22Rv1 (cell line): Measurements from ENCODE around the gene MEIOSIN.

Experiments
- CTCF ChIP-seq: fragments of 450-650 bp; IDR thresholded peaks from 2 replicates; pipeline ENCODE4 v1.5.1; 2017; ENCODE audit warnings: mild to moderate bottlenecking
- ZFX ChIP-seq: fragments of 450-650 bp; IDR thresholded peaks from 2 replicates; pipeline ENCODE4 v1.6.1; 2017; ENCODE audit warnings: antibody characterized with exemption, borderline replicate concordance

GRCh38 chr19:45767881-45768654, 34.8 kb downstream of the MEIOSIN start:
- TF ChIP-seq CTCF, result no peak
- TF ChIP-seq ZFX, result no peak
